NOMO-1 treated with dmso at 0.1 percent for 144 hours (cell line): ENCODE results near the gene ZNF431.
"Not testable (repeated sequence)": the region's sequence is repeated elsewhere in the genome, so short reads cannot be mapped to it uniquely, and the experiment has no call there.

Experiments
- DNase-seq: peaks from one replicate; lab custom pipeline; 2025; ENCODE audit not compliant: unreplicated experiment; lab: John Stamatoyannopoulos, UW

The ZNF431 gene

GRCh38 chr19:21141787-21142464 is at the start of gene ZNF431:
Gene ZNF431, plus strand, starts transcription at chr19:21142040. Its CDS starts 144 bp downstream, at chr19:21142184.
- peak; percentile 93 for DNase-seq

DNA sequence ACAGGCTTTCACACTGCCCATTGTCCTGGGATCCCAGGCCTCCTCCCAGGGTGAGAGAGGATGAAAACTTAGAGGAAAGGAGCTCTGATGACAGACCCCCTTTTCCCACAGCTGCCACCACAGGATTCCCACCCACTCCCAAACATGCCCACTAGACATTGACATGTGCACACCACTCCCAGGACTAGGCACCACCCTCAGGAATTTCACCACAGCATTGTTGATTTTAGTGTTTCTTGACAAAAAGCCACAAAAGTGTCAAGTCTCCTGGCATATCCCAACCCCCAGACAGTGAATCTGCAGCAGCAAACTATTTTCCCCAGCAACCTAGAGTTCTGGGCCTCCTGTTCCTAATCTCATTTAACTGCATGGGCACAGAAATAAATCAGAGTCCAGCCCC is 49.7 kb upstream of the ZNF431 start:
- DNase-seq = no peak

DNA sequence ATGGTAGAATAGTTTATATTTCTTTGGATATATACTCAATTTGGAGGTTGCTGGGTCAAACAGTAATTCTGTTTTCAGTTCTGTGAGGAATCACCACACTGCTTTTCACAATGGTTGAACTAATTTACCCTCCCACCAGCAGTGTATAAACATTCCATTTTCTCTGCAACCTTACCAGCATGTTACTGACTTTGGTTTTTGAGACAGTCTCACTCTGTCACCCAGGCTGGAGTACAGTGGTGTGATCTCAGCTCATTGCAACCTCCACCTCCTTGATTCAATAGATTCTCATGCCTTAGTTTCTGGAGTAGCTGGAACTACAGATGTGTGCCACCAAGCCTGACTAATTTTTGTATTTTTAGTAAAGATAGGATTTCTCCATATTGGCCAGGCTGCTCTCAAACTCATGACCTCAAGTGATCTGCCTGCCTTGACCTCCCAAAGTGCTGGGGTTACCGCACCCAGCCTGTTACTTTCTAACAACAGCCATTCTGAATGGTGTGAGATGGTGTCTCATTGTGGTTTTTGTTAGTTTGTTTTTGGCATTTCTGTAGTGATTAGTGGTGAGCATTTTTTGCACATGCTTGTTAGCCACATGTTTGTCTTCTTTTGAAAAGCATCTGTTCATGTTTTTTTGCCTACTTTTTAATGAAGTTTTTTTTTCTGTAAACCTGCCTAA is 47.4 kb upstream of the ZNF431 start:
- no peak for DNase-seq

- no peak for DNase-seq
Measured at GRCh38 chr19:21098291-21098690, 43.5 kb upstream of the ZNF431 start.

DNA sequence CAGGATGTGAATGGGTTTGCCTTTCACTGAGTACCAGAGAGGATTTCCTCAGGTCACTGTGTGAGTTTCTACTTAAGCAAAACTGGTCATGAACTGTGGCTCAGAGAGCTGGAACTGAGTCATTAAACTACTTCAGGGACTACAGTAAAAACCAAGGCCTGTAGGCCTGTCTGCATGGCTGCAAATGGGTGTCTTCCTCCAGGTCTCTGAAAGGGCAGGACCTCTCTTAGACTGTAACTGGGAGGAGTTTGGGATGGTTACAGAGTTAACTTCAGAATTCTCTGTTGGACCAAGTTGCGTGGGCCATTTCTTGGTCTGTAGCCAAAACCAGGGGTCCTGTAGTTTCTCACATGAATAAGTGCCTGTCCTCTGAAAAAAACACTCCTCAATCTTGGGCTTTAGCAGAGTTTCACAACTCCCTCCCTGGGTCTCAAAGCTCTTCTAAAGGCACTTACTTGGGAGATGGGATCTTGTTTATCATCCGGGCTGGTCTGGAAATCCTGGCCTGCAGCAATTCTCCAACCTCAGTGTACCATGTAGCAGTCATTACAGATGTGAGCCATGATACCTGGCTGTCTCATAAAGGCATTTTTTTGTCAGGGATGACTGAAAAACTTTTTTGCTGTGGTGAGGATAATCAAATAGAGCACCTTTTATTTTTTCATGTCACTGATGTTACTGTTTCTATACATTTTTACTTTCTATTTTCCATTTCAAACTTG is 40.2 kb upstream of the ZNF431 start:
- DNase-seq = no peak

DNA sequence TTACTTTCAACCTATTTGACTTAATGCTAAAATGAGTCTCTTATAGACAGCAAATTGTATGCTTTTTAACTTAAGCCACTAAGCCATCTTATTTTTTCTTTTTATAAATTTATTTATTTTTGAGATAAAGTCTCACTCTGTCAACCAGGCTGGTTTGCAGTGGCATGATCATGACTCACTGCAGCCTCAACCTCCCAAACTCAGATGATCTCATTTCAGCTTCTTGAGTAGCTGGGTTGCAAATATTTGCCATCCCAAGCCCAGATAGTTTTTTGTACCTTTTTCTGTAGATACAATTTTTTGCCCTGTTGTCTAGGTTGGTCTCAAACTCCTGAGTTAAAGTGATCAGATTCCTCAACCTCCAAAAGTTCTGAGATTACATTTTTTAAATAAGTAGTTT is 32.7 kb upstream of the ZNF431 start:
- no peak for DNase-seq

DNA sequence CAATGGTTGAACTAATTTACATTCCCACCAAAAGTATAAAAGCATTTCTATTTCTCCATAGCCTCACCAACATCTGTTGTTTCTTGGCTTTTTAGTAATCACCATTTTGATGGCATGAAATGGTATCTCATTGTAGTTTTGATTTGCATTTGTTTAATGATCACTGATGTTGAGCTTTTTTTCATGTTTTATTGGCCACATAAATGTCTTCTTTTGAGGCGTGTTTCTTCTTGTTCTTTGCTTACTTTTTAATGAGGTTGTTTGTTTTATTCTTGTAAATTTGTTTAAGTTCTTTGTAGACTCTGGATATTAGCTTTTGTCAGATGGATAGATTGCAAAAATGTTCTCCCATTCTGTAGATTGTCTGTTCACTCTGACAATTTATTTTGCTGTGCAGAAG is 31.7 kb upstream of the ZNF431 start:
- DNase-seq = no peak

- no peak for DNase-seq
Measured at GRCh38 chr19:21115430-21115829, 26.4 kb upstream of the ZNF431 start.

DNA sequence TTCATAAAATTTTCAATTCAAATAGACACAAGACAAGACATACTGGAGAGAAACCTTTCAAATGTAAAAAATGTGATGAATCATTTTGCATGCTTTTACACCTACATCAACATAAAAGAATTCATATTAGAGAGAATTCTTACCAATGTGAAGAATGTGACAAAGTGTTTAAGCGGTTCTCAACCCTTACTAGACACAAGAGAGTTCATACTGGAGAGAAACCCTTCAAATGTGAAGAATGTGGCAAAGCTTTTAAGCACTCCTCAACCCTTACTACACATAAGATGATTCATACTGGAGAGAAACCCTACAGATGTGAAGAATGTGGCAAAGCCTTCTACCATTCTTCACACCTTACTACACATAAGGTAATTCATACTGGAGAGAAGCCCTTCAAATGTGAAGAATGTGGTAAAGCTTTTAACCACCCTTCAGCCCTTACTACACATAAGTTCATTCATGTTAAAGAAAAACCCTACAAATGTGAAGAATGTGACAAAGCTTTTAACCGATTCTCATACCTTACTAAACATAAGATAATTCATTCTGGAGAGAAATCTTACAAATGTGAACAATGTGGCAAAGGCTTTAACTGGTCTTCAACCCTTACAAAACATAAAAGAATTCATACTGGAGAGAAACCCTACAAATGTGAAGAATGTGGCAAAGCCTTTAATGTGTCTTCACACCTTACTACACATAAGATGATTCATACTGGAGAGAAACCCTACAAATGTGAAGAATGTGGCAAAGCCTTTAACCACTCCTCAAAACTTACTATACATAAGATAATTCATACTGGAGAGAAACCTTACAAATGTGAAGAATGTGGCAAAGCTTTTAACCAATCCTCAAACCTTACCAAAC is 24.6 kb upstream of the ZNF431 start:
- DNase-seq = no peak

GRCh38 chr19:21126078-21126477 is 15.8 kb upstream of the ZNF431 start:
- DNase-seq = no peak

- no peak for DNase-seq
Measured at GRCh38 chr19:21127001-21127400, 14.8 kb upstream of the ZNF431 start.

GRCh38 chr19:21127898-21128297 is 13.9 kb upstream of the ZNF431 start:
- DNase-seq = no peak

DNA sequence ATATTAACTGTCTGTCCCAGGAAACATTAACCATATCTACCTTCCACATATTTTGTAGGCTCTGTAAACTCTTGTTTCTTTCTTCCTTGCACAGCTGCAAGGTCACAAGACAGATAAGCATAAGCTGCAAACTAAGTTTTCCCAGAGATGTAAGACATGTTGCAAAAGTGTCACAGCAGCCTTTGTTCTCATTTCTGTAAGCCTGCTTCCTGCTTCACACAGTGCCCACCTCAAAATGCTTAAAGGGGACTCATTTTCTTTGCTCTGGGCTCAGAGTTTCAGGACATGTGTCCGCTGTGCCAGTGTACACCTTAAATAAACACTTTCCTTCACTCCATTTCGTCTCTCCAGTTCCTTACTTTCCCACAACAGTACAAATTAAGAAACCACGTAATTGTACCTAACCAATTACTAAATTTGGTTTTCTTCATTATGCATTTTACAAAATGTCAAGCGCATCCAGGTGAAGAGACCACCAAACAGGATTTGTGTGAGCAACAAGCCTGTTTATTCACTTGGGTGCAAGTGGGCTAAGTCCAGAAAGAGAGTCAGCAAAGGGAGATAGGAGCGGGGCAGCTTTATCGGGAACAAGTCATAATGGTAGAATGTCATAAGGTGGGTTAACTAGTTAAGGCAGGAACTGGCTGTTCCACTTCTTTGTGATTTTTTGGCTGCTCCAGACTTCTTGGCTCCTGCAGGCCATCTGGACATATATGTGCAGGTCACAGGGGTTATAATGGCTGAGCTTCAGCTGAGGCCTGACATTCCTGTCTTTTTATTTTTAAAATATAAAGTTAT is 12.7 kb upstream of the ZNF431 start:
- DNase-seq = no peak

DNA sequence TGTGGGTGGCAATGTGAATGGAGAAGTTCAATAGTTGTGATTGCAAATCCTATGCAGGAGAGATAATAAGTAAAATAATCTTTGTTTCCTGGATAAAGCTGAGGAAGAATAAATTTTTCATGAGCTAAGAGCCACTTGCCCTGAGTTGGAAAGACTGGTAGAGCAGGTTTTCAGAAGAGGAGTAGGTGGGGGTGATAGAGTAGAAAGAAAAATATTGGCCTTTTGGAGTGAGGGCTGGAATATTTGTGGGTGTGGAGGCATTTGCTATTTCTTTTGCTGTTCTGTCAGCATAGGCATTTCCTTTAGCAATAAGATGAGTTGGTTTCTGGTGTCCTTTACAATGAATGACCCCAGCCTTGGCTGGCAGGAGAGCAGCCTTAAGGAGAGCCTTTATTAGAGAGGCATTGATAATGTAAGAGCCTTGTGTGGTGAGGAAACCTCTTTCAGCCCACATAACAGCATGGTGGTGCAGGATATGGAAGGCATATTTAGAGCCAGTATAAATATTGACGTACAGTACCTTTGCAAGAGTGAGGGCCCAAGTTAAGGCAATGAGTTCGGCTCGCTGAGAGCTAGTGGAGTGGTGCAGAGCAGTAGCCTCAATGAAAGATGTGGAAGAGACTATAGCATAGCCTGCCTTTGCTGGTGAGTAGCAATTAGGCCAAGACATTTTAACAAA is 11.6 kb upstream of the ZNF431 start:
- no peak for DNase-seq

- no peak for DNase-seq
Measured at GRCh38 chr19:21133633-21134032, 8.2 kb upstream of the ZNF431 start.

DNA sequence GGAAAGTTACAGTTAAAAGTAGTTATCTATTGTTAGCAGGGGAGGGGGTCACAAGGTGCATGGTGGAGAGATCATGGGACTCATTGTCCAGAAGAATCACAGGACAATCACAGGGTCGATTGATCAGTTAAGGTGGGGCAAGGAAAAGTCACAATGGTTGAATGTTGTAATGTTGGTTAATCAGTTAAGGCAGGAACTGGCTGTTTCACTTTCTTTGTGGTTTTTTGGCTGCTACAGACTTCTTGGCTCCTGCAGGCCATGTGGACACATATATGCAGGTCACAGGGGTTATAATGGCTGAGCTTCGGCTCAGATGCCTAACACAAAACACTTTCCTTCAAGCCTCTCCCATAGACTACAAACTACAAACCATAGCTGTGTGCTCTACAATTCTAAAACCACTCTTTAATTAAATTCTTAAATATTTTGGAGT is 6.9 kb upstream of the ZNF431 start:
- DNase-seq = no peak

- DNase-seq = no peak
Measured at GRCh38 chr19:21135433-21135832, 6.4 kb upstream of the ZNF431 start.

- DNase-seq = no peak
Measured at GRCh38 chr19:21138130-21138529, 3.7 kb upstream of the ZNF431 start.

DNA sequence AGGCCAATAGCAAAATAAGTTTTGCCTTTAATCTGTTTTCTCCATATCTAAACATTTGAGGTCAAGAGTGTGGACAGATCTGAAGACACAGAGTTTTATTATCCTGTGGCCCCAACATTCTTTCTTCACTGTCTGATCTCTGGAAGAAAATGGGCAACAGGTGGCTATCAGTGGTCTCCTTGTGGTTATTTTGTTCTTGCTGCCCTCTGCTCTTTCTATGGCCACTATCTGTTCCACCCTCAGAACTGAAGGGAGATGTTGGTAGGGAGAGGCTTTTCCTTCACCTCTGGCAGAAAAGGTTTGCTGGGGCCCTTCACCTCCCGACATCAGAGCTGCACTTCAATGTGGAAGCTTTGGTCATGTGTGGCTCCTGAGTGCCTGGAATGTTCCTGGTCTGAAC is 834 bp upstream of the ZNF431 start:
- DNase-seq = not testable (repeated sequence)

- DNase-seq = no peak
Measured at GRCh38 chr19:21143428-21143827, 1.6 kb downstream of the ZNF431 start.
